Stimulated activated CD4-positive, alpha-beta T cell treated with anti-CD3 and anti-CD28 coated beads, Interleukin-12 subunit alpha, Interleukin-12 subunit beta, amount 100 ng/mL, for 48 hours (primary cell): ENCODE measurements around the gene IFT52.

ENCODE experiments used
- DNase-seq, 3 donors: peaks; one replicate each; pipeline ENCODE4 v3.0.0-alpha.2; 2020; ENCODE audit warnings: low read depth in 2 of 3, low spot score in 1 of 3

The IFT52 gene

GRCh38 chr20:43686820-43687219, 96.1 kb downstream of the IFT52 start:
- DNase-seq: no peak

- DNase-seq: no peak
Observed at GRCh38 chr20:43689165-43689564, 98.4 kb downstream of the IFT52 start.

GRCh38 chr20:43690943-43691598, 100.3 kb downstream of the IFT52 start:
- no peak for DNase-seq

GRCh38 chr20:43691928-43692524, 101.3 kb downstream of the IFT52 start:
- peak; percentile 40 to 47 (median 45) for DNase-seq

GRCh38 chr20:43694763-43695162, 104.0 kb downstream of the IFT52 start:
- no peak for DNase-seq

GRCh38 chr20:43695571-43695970, 104.8 kb downstream of the IFT52 start:
- DNase-seq: no peak
